Hepatocyte (in vitro differentiated cells): ENCODE data around the gene LY6G6F.

Source experiments
- CTCF ChIP-seq: fragments of 200-600 bp; sonication (generic); IDR thresholded peaks from 2 replicates; pipeline ENCODE4 v1.5.1; 2016; ENCODE audit warnings: antibody characterized with exemption, mild to moderate bottlenecking; ENCODE audit not compliant: poor library complexity
- EZH2 ChIP-seq: fragments of 200-600 bp; sonication (generic); IDR thresholded peaks from 2 replicates; pipeline ENCODE4 v1.6.1; 2016; ENCODE audit warnings: antibody characterized with exemption, mild to moderate bottlenecking, borderline replicate concordance
- EZH2phosphoT487 ChIP-seq: fragments of 200-600 bp; sonication (generic); IDR thresholded peaks from one replicate; pipeline ENCODE4 v1.6.1; 2018; ENCODE audit warnings: antibody characterized with exemption, mild to moderate bottlenecking, low read depth, moderate library complexity; ENCODE audit not compliant: unreplicated experiment, severe bottlenecking

GRCh38 chr6:31700740-31701401 lies 5.8 kb upstream of the LY6G6F start:
- TF ChIP-seq CTCF (no peak), EZH2 (no peak), EZH2phosphoT487 (no peak)
